NCI-H446 (cell line): ENCODE data around the gene RPL14.
"Not testable (repeated sequence)": the region's sequence is repeated elsewhere in the genome, so short reads cannot be mapped to it uniquely, and the experiment has no call there.

Experiments used
- DNase-seq, 2 experiments: peaks; one replicate each; lab custom pipeline; 2025; lab: John Stamatoyannopoulos, UW

RPL14 gene

GRCh38 chr3:40462838-40463237 is 5.7 kb downstream of the RPL14 start:
- not testable (repeated sequence) for DNase-seq

GRCh38 chr3:40463579-40463978 is 6.4 kb downstream of the RPL14 start:
- DNase-seq, result no peak

- DNase-seq, result no peak
Observed at GRCh38 chr3:40464339-40465110, 7.4 kb downstream of the RPL14 start.

GRCh38 chr3:40465111-40465407 is 7.9 kb downstream of the RPL14 start:
- no peak for DNase-seq

- no peak for DNase-seq
Observed at GRCh38 chr3:40465456-40465855, 8.3 kb downstream of the RPL14 start.

GRCh38 chr3:40468018-40468417 is 10.9 kb downstream of the RPL14 start:
- DNase-seq, result no peak

GRCh38 chr3:40470701-40471100 is 13.6 kb downstream of the RPL14 start:
- no peak for DNase-seq

GRCh38 chr3:40476478-40477470 is 19.6 kb downstream of the RPL14 start, which contains the start of gene ZNF619:
ZNF619 (plus strand) TSS chr3:40477122; CDS start chr3:40477980, 858 bp downstream.
- peak; percentile 13 to 45 for DNase-seq

- no peak for DNase-seq
Observed at GRCh38 chr3:40477666-40478065, 20.5 kb downstream of the RPL14 start.

- no peak for DNase-seq
Observed at GRCh38 chr3:40487172-40487571, 30.0 kb downstream of the RPL14 start.

GRCh38 chr3:40490916-40491315 is 33.8 kb downstream of the RPL14 start:
- DNase-seq, result no peak

- no peak for DNase-seq
Observed at GRCh38 chr3:40494698-40495097, 37.6 kb downstream of the RPL14 start.

GRCh38 chr3:40497288-40497687 is 40.1 kb downstream of the RPL14 start:
- no peak for DNase-seq

- no peak for DNase-seq
Observed at GRCh38 chr3:40499952-40500351, 42.8 kb downstream of the RPL14 start.

GRCh38 chr3:40502034-40502433 is 44.9 kb downstream of the RPL14 start:
- no peak for DNase-seq

- DNase-seq, result no peak
Observed at GRCh38 chr3:40504636-40505430, 47.7 kb downstream of the RPL14 start.

GRCh38 chr3:40505599-40506462 is 48.7 kb downstream of the RPL14 start, which contains the start of gene ZNF620:
ZNF620 (plus strand) TSS chr3:40506039; CDS start chr3:40506353, 314 bp downstream.
- peak; percentile 7 to 80 for DNase-seq

- DNase-seq, result no peak
Observed at GRCh38 chr3:40511031-40511718, 54.0 kb downstream of the RPL14 start.

GRCh38 chr3:40516201-40516600 is 59.1 kb downstream of the RPL14 start:
- DNase-seq, result no peak

- no peak for DNase-seq
Observed at GRCh38 chr3:40518067-40518466, 60.9 kb downstream of the RPL14 start.
